GM21390 (cell line): ENCODE measurements around the gene KIF2C.

Experiments
- ATAC-seq: cut with Tn5 transposase; IDR thresholded peaks from one replicate; pipeline ENCODE4 v1.9.1; 2021; ENCODE audit not compliant: unreplicated experiment

The KIF2C gene

GRCh38 chr1:44775078-44775929, 35.7 kb downstream of the KIF2C start, which contains the start of gene RPS8:
Gene RPS8, plus strand, starts transcription at chr1:44775540. Its CDS starts 57 bp downstream, at chr1:44775597.
- ATAC-seq: peak; percentile 89

DNA sequence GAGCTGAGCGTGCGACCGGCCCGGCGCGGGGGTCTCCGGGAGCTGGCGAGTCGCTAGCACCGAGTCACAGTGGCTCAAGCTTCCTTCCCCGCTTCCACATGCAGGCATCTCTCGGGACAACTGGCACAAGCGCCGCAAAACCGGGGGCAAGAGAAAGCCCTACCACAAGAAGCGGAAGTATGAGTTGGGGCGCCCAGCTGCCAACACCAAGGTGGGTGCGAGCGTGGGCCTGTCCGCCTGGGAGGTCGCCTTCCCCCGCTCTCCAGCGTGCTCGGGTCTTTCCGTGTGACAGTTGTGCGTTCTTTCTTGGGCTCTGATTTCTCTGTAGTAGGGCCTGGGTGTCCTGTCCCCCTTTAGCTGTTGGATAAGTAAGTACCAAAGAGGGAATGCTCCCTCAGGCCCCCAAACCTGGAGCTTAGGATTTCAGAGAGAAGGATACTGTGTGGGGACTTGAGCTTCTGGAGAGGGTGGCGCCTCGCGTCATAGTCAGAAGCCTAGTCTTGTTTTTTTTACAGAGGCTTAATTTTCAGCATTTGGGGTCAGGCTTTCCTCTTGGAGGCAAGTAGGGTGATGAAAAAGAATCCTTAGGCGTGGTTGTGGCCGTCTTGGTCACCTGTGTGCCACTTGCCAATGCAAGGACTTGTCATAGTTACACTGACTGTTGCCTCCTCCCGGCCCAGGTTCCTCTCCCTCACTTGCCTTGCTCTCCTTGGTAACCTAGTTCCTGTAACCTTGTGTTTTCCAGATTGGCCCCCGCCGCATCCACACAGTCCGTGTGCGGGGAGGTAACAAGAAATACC, 36.5 kb downstream of the KIF2C start:
- peak; percentile 15 for ATAC-seq

- ATAC-seq: no peak
Observed at GRCh38 chr1:44776730-44777068, 37.1 kb downstream of the KIF2C start.

DNA sequence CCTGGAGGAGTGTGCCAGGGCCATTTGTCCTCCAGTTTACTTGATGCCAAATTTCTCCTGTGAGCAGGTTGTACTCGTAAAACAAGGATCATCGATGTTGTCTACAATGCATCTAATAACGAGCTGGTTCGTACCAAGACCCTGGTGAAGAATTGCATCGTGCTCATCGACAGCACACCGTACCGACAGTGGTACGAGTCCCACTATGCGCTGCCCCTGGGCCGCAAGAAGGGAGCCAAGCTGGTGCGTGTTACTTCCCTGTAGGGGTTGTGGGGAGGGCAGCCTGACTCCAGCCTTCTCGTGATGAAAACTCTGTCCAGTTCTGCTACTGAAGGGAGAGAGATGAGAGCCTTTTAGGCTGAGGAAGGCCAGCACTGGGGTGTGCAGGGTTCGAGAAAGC, 37.9 kb downstream of the KIF2C start:
- no peak for ATAC-seq

DNA sequence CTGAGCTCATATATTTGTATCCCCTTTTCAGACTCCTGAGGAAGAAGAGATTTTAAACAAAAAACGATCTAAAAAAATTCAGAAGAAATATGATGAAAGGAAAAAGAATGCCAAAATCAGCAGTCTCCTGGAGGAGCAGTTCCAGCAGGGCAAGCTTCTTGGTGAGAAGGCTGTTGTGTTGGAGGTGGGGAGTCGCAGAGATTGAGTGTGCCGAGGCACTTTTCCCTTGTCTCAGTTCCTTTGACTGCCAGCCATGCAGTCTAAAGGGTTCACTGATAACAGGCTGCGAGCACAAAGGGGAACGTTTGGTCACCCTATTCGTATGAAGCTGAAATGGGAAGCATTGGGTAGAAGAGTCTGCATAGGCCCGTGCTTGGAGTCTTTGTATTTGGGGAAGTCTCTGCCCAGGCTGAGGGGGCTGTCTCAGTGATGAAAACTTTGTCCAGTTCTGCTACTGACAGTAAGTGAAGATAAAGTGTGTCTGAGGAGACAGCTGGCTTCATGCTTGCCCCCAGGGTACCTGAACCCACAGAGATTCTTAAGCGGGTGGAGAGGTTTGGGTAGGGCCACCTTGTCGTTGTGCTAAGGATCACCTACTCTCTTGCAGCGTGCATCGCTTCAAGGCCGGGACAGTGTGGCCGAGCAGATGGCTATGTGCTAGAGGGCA, 38.5 kb downstream of the KIF2C start:
- ATAC-seq: no peak

GRCh38 chr1:44778705-44779576, 39.3 kb downstream of the KIF2C start:
- no peak for ATAC-seq

DNA sequence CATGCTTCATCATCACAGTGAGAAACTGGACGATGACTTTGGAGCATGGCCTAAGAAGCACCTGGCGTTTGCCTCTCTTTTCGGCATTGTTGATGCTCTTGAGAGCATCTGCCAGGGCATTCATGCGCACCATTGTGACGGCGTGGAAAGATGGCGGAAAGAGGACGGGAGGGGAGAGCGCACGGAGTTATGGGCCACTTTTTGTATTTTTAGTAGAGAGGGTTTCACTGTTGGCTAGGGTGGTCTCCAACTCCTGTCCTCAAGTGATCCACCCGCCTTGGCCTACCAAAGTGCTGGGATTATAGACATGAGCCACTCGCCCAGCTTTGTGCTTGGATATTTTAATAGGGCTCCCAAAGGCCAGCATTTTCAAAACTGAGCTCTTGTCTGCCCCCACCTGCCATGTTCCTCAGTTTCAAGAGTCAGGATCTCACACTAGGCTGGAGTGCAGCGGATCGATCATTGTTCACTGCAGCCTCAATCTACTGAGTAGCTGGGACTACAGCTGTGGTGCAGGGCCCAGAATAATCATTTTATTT, 41.0 kb downstream of the KIF2C start:
- no peak for ATAC-seq

DNA sequence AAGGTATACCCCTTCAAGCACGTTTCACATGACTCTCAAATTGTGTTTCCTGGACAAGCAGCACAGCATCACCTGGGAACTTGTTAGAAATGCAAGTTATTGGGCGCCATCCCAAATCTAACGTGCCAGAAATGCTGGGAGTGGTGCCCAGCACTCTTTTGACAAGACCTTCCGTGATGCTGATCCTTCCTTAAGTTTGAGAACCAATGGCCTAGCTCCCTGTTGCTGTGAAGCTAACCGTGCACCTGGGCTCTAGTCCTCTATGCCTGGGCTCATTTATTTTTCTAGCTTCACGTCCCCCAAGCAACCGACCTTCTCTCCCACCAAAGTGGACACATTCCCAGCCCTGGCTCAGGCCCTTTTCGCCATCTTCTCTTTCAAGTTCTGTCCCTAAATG, 44.1 kb downstream of the KIF2C start:
- no peak for ATAC-seq

DNA sequence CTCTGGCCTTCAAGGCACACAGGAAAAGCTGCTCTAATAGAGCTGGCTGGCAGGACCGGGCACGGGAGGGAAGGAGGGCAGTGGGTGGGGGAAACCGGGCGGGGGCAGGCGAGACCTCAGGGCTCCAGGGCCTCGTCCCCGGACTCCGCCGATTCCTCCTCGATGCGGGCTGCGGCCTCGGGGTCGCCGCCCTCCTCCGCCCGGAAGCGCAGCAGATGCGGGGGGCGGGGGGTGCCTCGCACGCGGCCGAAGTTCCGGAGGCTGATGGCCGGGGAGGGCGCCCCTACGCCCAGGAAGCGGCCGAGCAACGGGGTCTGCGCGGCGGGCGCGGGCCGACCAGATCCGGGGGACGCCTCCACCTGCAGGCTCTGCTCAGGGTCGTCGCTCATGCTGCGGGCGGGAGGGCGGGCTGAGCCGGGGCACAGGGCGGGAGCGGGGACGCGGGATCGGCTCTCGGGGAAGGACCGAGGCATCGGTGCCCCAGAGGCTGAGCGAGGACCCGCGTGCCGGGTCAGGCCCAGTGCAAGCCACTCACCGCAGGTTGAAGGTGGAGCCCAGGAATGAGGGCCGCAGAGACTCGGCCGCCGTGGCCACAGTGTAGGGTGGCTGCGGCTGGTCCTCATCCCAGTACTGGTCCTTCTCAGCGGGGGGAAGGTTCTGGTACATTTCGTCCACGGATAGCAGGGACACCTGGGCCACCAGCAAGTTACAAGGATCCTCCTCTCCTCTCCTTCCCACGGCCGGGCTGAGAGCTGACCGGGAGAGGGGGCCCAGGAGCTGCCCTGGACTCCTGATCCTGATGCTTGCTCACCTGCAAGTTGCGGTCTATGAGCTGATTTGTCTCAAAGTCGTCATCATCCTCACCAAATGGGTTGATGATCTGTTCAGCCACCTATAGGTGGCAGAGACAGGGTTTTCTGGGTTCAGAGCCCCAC, 44.7 kb downstream of the KIF2C start:
- ATAC-seq: no peak

DNA sequence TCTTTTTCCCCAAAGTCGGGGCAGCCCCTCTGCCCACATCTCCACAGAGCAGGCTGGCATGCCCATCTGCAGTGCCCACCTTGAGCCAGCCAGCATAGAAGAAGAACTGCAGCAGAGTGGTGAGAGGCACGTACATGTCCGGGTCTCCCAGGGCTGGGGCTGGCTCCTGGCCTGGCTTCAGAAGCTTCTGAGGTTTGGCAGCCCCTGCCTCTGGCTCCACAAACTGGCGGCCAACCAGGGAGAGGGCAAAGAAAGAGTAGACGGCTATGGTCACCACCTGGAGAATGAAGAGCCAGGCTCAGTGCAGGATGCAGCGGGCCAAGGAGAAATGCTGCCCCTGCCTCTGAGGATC, 45.4 kb downstream of the KIF2C start:
- no peak for ATAC-seq

DNA sequence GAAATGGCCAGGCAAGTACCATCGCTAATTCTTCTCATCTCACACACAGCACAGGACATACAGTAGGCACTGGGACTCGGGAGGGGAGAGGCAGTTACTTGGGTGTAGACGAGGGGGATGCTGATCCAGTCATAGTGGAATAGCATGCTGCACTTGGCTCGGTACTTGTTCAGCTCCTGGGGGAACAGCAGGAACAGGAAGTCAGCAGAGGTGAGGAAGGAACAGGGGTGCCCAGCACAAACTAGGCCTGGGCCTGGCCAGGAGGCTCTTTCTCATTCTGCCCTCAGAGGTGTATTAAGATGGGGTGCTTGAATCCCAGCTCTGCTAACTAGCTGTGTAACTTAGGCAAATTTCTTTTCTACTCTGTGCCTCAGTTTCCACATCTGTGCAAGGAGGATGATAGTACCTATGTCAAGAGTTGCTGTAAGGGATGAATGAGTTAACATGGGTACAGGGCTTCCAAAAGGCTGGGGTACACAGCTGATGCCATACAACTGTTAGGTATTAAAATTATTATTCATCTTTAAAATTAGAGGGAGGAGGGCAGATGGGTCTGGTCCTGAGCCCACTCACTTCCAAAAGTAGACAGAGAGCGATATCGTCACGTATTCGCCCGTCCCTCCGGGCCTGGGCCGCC, 46.0 kb downstream of the KIF2C start:
- ATAC-seq: no peak

DNA sequence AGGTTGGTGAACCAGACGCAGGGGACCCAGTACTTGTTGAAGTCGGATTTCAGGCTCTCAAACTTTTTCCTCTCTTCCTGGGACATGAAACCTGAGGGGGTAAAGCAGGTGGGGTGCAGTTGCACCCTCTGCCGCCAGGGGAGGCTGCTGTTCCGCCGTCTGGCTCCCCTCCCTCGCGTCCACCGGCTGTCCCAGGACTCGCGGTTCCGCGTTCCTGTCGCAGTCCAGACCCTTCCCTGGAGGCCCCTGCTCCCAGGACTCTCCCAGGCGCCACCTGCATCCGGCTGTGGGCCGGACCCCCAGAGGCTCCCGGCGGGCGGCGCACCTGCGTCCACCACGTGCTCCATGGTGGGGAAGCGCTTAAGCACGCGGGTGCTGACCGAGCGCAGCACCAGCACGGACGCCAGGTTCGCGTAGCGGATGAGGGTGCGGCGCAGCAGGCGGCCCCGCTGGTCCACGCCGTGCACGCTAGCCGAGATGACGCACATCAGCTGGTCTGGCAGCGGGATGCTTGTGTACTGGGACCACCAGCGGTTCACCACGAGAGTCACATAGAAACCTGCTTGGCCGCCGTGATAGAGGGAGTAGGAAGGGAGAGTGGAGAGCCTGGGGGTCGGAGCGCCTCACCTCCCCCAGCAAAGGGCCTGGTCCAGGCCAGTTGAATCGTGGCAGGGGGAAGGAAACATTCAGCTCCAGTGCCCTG, 46.7 kb downstream of the KIF2C start:
- ATAC-seq: peak; percentile 63

DNA sequence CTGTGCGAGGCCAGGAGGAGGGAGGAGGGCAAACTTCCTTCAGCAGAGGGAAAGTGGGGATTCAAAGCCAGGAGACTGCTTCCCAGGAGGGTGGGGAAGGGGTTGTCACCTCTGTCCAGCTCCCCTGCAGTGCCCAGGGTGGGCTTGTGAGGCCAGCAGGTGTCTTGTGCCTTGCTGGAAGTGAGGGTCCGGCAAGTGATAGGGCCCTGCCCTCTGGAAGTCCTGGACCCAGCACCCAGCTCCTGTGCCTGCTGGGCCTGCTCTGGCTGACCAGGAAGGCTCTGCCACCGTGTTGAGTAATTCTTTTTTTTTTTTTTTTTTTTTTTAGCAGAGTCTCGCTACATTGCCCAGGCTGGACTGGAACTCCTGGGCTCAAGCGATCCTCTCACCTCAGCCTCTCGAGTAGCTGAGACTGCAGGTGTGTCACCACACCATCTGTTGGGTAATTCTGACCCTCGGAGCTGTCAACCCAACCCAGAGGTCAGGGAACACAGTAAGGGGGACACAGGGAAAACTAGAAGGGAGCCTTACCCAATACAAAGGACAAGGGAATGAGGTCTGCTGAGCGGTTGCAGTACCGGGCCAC, 47.3 kb downstream of the KIF2C start:
- no peak for ATAC-seq

GRCh38 chr1:44787506-44787905, 47.9 kb downstream of the KIF2C start:
- ATAC-seq: no peak

GRCh38 chr1:44788120-44788860, 48.7 kb downstream of the KIF2C start, which contains the start of gene BEST4:
Gene BEST4, minus strand, starts transcription at chr1:44788170. Its CDS starts 465 bp downstream, at chr1:44787705.
- no peak for ATAC-seq

DNA sequence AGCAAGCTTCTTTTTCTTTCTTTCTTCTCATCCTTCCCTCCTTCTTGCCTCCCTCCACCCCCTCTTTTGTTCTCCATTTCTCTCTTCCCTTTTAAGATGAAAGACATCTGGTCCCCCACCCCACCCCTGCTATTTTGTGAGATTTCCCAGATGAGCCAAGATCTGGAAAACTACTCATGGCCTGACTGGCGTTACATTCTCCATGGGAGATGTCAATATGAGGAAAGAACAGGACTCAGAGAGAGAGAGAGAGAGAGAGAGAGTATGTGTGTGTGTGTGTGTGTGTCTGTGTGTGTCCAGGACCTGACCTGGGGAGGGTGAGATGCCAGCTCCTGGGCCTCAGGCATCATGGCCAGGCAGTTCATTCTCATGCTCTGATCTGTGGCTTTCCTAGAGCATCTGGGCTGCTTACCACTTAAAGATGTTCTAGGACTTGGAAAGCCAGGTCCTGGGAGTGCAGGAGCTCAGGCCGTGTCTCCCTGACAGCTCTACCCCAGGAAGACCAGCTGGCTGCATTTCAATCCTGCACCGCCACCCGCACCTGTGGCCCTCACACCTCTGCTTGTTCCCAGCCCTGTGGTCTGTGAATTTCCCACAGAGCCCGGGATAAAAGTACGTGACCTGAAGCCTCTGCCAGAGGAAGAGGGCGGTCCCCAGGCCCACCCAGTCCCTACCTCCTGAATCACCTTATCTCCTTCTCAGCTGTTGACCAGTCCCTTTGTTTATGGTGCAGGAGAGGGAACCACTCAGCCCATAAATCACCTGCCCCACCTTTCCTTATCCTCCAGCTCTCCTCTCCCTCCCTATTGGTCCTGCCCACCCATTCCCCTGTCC, 51.5 kb downstream of the KIF2C start:
- no peak for ATAC-seq
